Esophagus squamous epithelium (tissue), 4 donors: ENCODE data around the gene MIA2.
"Not testable (repeated sequence)": the region's sequence is repeated elsewhere in the genome, so short reads cannot be mapped to it uniquely, and the experiment has no call there.

ENCODE experiments used
- CTCF ChIP-seq, 6 experiments: fragments of 450-650 bp in 4 of 6; fragments of 200-600 bp in 2 of 6; sonication (generic) in 2 of 6; IDR thresholded peaks; one replicate each; pipeline ENCODE4 v1.5.1; 2016 to 2019; ENCODE audit warnings: antibody characterized with exemption in 6 of 6, mild to moderate bottlenecking in 4 of 6, moderate library complexity in 4 of 6
- POLR2A ChIP-seq, 4 donors: fragments of 450-650 bp; IDR thresholded peaks; one replicate each; pipeline ENCODE4 v1.6.1; 2017; ENCODE audit warnings: antibody characterized with exemption in 4 of 4, mild to moderate bottlenecking in 4 of 4, moderate library complexity in 3 of 4

DNA sequence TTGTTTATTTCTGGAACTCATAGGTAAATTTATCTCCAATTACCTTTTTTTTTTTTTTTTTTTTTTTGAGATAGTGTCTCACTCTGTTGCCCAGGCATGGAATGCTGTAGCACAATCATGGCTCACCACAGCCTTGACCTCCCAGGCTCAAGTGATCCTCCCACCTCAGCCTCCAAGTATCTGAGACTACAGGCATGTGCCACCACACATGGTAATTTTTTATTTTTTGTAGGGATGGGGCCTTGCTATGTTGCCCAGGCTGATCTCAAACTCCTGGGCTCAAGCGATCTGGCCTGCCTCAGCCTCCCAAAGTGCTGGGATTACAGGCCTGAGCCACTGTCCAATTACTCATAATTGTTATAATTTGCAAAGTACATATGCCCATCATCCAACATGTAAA is 13.2 kb upstream of the MIA2 start:
- not testable (repeated sequence) for TF ChIP-seq POLR2A, CTCF (IDR thresholded peaks at IDR 0.05)
